ENCODE measurements around the gene KIRREL3.

Gene KIRREL3

GRCh38 chr11:126405906-126406305 lies 594.7 kb downstream of the KIRREL3 start:
- no peak for DNase-seq (ENCODE audit: extremely low read depth, insufficient read length)
- Histone ChIP-seq H3K4me3 (replicated peaks; ENCODE audit: low read depth, low read length) (no peak overlapping the region), H3K36me3 (ENCODE audit: control insufficient read depth, insufficient read depth, low read length) (no peaks in the 10 kb centered on the region), H3K27me3 (replicated peaks; ENCODE audit: control insufficient read depth, insufficient read depth, low read length) (no peaks in the 10 kb centered on the region)
- TF ChIP-seq CTCF (IDR thresholded peaks at IDR 0.05; ENCODE audit: insufficient read depth, low read length, poor library complexity, severe bottlenecking), result no peak

GRCh38 chr11:126405374-126405773 lies 595.2 kb downstream of the KIRREL3 start:
- no peak overlapping the region for H3K4me3 ChIP-seq (replicated peaks; ENCODE audit: low read depth, low read length)
- DNase-seq (ENCODE audit: extremely low read depth, insufficient read length), result no peak
- no peaks in the 10 kb centered on the region for H3K36me3 ChIP-seq (ENCODE audit: control insufficient read depth, insufficient read depth, low read length)
- TF ChIP-seq CTCF (IDR thresholded peaks at IDR 0.05; ENCODE audit: insufficient read depth, low read length, poor library complexity, severe bottlenecking), result no peak
- no peaks in the 10 kb centered on the region for H3K27me3 ChIP-seq (replicated peaks; ENCODE audit: control insufficient read depth, insufficient read depth, low read length)

GRCh38 chr11:126404367-126404766 lies 596.2 kb downstream of the KIRREL3 start:
- Histone ChIP-seq H3K27me3 (replicated peaks; ENCODE audit: control insufficient read depth, insufficient read depth, low read length) (no peaks in the 10 kb centered on the region), H3K36me3 (ENCODE audit: control insufficient read depth, insufficient read depth, low read length) (no peaks in the 10 kb centered on the region), H3K4me3 (replicated peaks; ENCODE audit: low read depth, low read length) (no peak overlapping the region)
- no peak for TF ChIP-seq CTCF (IDR thresholded peaks at IDR 0.05; ENCODE audit: insufficient read depth, low read length, poor library complexity, severe bottlenecking)
- DNase-seq (ENCODE audit: extremely low read depth, insufficient read length), result no peak

- no peak overlapping the region for H3K4me3 ChIP-seq (replicated peaks; ENCODE audit: low read depth, low read length)
- TF ChIP-seq CTCF (IDR thresholded peaks at IDR 0.05; ENCODE audit: insufficient read depth, low read length, poor library complexity, severe bottlenecking), result no peak
- H3K36me3 ChIP-seq (ENCODE audit: control insufficient read depth, insufficient read depth, low read length), result no peaks in the 10 kb centered on the region
- DNase-seq (ENCODE audit: extremely low read depth, insufficient read length), result peak; percentile 32
- no peaks in the 10 kb centered on the region for H3K27me3 ChIP-seq (replicated peaks; ENCODE audit: control insufficient read depth, insufficient read depth, low read length)
These were observed 596.9 kb downstream of the KIRREL3 start for GRCh38 chr11:126403658-126404057.

- DNase-seq (ENCODE audit: extremely low read depth, insufficient read length), result no peak
- H3K36me3 ChIP-seq (ENCODE audit: control insufficient read depth, insufficient read depth, low read length), result no peaks in the 10 kb centered on the region
- no peak overlapping the region for H3K4me3 ChIP-seq (replicated peaks; ENCODE audit: low read depth, low read length)
- no peaks in the 10 kb centered on the region for H3K27me3 ChIP-seq (replicated peaks; ENCODE audit: control insufficient read depth, insufficient read depth, low read length)
- TF ChIP-seq CTCF (IDR thresholded peaks at IDR 0.05; ENCODE audit: insufficient read depth, low read length, poor library complexity, severe bottlenecking), result no peak
These were observed 597.5 kb downstream of the KIRREL3 start for GRCh38 chr11:126403022-126403581.

- Histone ChIP-seq H3K27me3 (replicated peaks; ENCODE audit: control insufficient read depth, insufficient read depth, low read length) (no peaks in the 10 kb centered on the region), H3K4me3 (replicated peaks; ENCODE audit: low read depth, low read length) (no peak overlapping the region), H3K36me3 (ENCODE audit: control insufficient read depth, insufficient read depth, low read length) (no peaks in the 10 kb centered on the region)
- no peak for TF ChIP-seq CTCF (IDR thresholded peaks at IDR 0.05; ENCODE audit: insufficient read depth, low read length, poor library complexity, severe bottlenecking)
- no peak for DNase-seq (ENCODE audit: extremely low read depth, insufficient read length)
These were observed 600.1 kb downstream of the KIRREL3 start for GRCh38 chr11:126400479-126400878.
